HG02623 (cell line): ENCODE results near the gene CNPY1.

Experiments
- ATAC-seq: cut with Tn5 transposase; IDR thresholded peaks from one replicate; pipeline ENCODE4 v1.9.1; 2021; ENCODE audit warnings: moderate library complexity; ENCODE audit not compliant: unreplicated experiment

The CNPY1 gene

GRCh38 chr7:155457544-155458110 is 88.7 kb downstream of the CNPY1 start:
- ATAC-seq, result no peak

GRCh38 chr7:155456738-155457543 is 89.4 kb downstream of the CNPY1 start:
- ATAC-seq, result no peak

- ATAC-seq, result no peak
Observed at GRCh38 chr7:155455776-155456737, 90.3 kb downstream of the CNPY1 start.

- ATAC-seq, result no peak
Observed at GRCh38 chr7:155455132-155455693, 91.1 kb downstream of the CNPY1 start.

- no peak for ATAC-seq
Observed at GRCh38 chr7:155454183-155455112, 91.9 kb downstream of the CNPY1 start.

GRCh38 chr7:155453296-155454182 is 92.8 kb downstream of the CNPY1 start:
- ATAC-seq, result no peak

GRCh38 chr7:155452505-155453295 is 93.7 kb downstream of the CNPY1 start:
- ATAC-seq, result no peak

GRCh38 chr7:155451840-155452239 is 94.5 kb downstream of the CNPY1 start:
- ATAC-seq, result no peak
